ACC112 (cell line): ENCODE data around the gene DEDD2.

Experiments used
- H2AFZ ChIP-seq: fragments of 200-600 bp; sonication (generic); one replicate; pipeline ENCODE4 v1.6.0; 2017; ENCODE audit warnings: antibody characterized with exemption, low read length; ENCODE audit not compliant: unreplicated experiment
- H3K27ac ChIP-seq: fragments of 200-600 bp; sonication (generic); 2 replicates; pipeline ENCODE4 v1.5.1; 2014; ENCODE audit warnings: low read depth, mild to moderate bottlenecking, antibody characterized with exemption, low read length, moderate library complexity
- H3K27me3 ChIP-seq: fragments of 200-600 bp; sonication (generic); 2 replicates; pipeline ENCODE4 v1.6.1; 2014; ENCODE audit warnings: mild to moderate bottlenecking, antibody characterized with exemption, low read length, moderate library complexity, mixed read lengths; ENCODE audit not compliant: insufficient read depth
- H3K36me3 ChIP-seq: fragments of 200-600 bp; sonication (generic); 2 replicates; pipeline ENCODE4 v1.6.1; 2016; ENCODE audit warnings: mild to moderate bottlenecking, antibody characterized with exemption, low read length, moderate library complexity, mixed read lengths; ENCODE audit not compliant: insufficient read depth
- H3K4me1 ChIP-seq: fragments of 200-600 bp; sonication (generic); one replicate; pipeline ENCODE4 v1.6.1; 2016; ENCODE audit warnings: low read length, mixed read lengths; ENCODE audit not compliant: insufficient read depth, unreplicated experiment, control insufficient read depth
- H3K4me3 ChIP-seq: fragments of 200-600 bp; sonication (generic); 2 replicates; pipeline ENCODE4 v1.5.1; 2014; ENCODE audit warnings: mild to moderate bottlenecking, low read depth, low read length
- H3K79me2 ChIP-seq: fragments of 200-600 bp; sonication (generic); one replicate; pipeline ENCODE4 v1.6.0; 2016; ENCODE audit warnings: low read length; ENCODE audit not compliant: control insufficient read depth, unreplicated experiment, insufficient read depth

Gene DEDD2

GRCh38 chr19:42168206-42168605, 49.3 kb downstream of the DEDD2 start:
- Histone ChIP-seq H3K79me2 (no peaks in the 10 kb centered on the region), H3K4me1 (no peaks in the 10 kb centered on the region), H3K27ac (no peak overlapping the region), H2AFZ (no peak overlapping the region), H3K36me3 (no peaks in the 10 kb centered on the region), H3K27me3 (no peaks in the 10 kb centered on the region; the same call in 1 of the 2 replicates), H3K4me3 (no peak overlapping the region)

GRCh38 chr19:42166316-42166715, 51.2 kb downstream of the DEDD2 start:
- Histone ChIP-seq H3K27me3 (peaks cover 15% of the 10 kb centered on the region), H3K4me3 (no peak overlapping the region), H3K36me3 (no peaks in the 10 kb centered on the region), H2AFZ (no peak overlapping the region), H3K79me2 (no peaks in the 10 kb centered on the region), H3K27ac (no peak overlapping the region), H3K4me1 (no peaks in the 10 kb centered on the region)

- Histone ChIP-seq H3K4me1 (no peaks in the 10 kb centered on the region), H3K4me3 (no peak overlapping the region), H3K27me3 (peaks cover 27% of the 10 kb centered on the region), H3K27ac (no peak overlapping the region), H3K79me2 (no peaks in the 10 kb centered on the region), H3K36me3 (no peaks in the 10 kb centered on the region), H2AFZ (no peak overlapping the region)
Measured at GRCh38 chr19:42165146-42165545, 52.3 kb downstream of the DEDD2 start.

GRCh38 chr19:42161616-42162263, 55.7 kb downstream of the DEDD2 start:
- Histone ChIP-seq H3K4me1 (no peaks in the 10 kb centered on the region), H3K27me3 (peaks cover 57% of the 10 kb centered on the region), H2AFZ (no peak overlapping the region), H3K27ac (no peak overlapping the region), H3K79me2 (no peaks in the 10 kb centered on the region), H3K36me3 (no peaks in the 10 kb centered on the region), H3K4me3 (no peak overlapping the region)

GRCh38 chr19:42159942-42160341, 57.5 kb downstream of the DEDD2 start:
- H2AFZ ChIP-seq: no peak overlapping the region
- H3K36me3 ChIP-seq: no peaks in the 10 kb centered on the region
- no peak overlapping the region for H3K4me3 ChIP-seq
- no peaks in the 10 kb centered on the region for H3K4me1 ChIP-seq
- H3K27me3 ChIP-seq: peaks cover 72% of the 10 kb centered on the region
- no peaks in the 10 kb centered on the region for H3K79me2 ChIP-seq
- H3K27ac ChIP-seq: no peak overlapping the region

- no peaks in the 10 kb centered on the region for H3K79me2 ChIP-seq
Measured at GRCh38 chr19:42158926-42159325, 58.6 kb downstream of the DEDD2 start.

GRCh38 chr19:42156571-42156970, 60.9 kb downstream of the DEDD2 start:
- no peak overlapping the region for H3K4me3 ChIP-seq
- H3K36me3 ChIP-seq: no peaks in the 10 kb centered on the region
- H3K27ac ChIP-seq: no peak overlapping the region
- H2AFZ ChIP-seq: no peak overlapping the region
- H3K4me1 ChIP-seq: no peaks in the 10 kb centered on the region
- no peaks in the 10 kb centered on the region for H3K79me2 ChIP-seq
- H3K27me3 ChIP-seq: peaks cover 91% of the 10 kb centered on the region

More at GRCh38 chr19:42158926-42159325, 58.6 kb downstream of the DEDD2 start:
- no peak overlapping the region for H3K27ac ChIP-seq
- H2AFZ ChIP-seq: no peak overlapping the region
- no peak overlapping the region for H3K4me3 ChIP-seq
- H3K27me3 ChIP-seq: peaks cover 81% of the 10 kb centered on the region
- H3K4me1 ChIP-seq: no peaks in the 10 kb centered on the region
- H3K36me3 ChIP-seq: no peaks in the 10 kb centered on the region

- Histone ChIP-seq H3K4me1 (no peaks in the 10 kb centered on the region), H3K27ac (no peak overlapping the region), H3K36me3 (no peaks in the 10 kb centered on the region), H3K27me3 (peaks cover 91% of the 10 kb centered on the region), H3K4me3 (no peak overlapping the region), H3K79me2 (no peaks in the 10 kb centered on the region), H2AFZ (no peak overlapping the region)
Measured at GRCh38 chr19:42155796-42156195, 61.7 kb downstream of the DEDD2 start.

GRCh38 chr19:42154471-42155323, 62.8 kb downstream of the DEDD2 start:
- H3K4me3 ChIP-seq: no peak overlapping the region
- no peak overlapping the region for H3K27ac ChIP-seq
- H3K36me3 ChIP-seq: no peaks in the 10 kb centered on the region
- peaks cover 86% of the 10 kb centered on the region for H3K27me3 ChIP-seq
- H3K4me1 ChIP-seq: no peaks in the 10 kb centered on the region
- no peak overlapping the region for H2AFZ ChIP-seq
- no peaks in the 10 kb centered on the region for H3K79me2 ChIP-seq

GRCh38 chr19:42153672-42154433, 63.6 kb downstream of the DEDD2 start:
- H3K4me1 ChIP-seq: no peaks in the 10 kb centered on the region
- H3K36me3 ChIP-seq: no peaks in the 10 kb centered on the region
- H3K27ac ChIP-seq: no peak overlapping the region
- H2AFZ ChIP-seq: no peak overlapping the region
- no peak overlapping the region for H3K4me3 ChIP-seq
- no peaks in the 10 kb centered on the region for H3K79me2 ChIP-seq
- peaks cover 86% of the 10 kb centered on the region for H3K27me3 ChIP-seq
